Mucosa of stomach (tissue), 1 donor: ENCODE results near the gene MED31.
"Not testable (repeated sequence)": the region's sequence is repeated elsewhere in the genome, so short reads cannot be mapped to it uniquely, and the experiment has no call there.

Experiments used
- H3K27me3 ChIP-seq: one replicate; pipeline ENCODE4 v1.7.0; 2013; ENCODE audit warnings: mild to moderate bottlenecking, low read length; ENCODE audit not compliant: control insufficient read depth, insufficient read depth
- H3K36me3 ChIP-seq: one replicate; pipeline ENCODE4 v1.7.0; 2013; ENCODE audit warnings: low read length; ENCODE audit not compliant: control insufficient read depth, insufficient read depth
- H3K4me1 ChIP-seq: one replicate; pipeline ENCODE4 v1.7.0; 2013; ENCODE audit warnings: mild to moderate bottlenecking, low read length; ENCODE audit not compliant: control insufficient read depth, insufficient read depth
- H3K4me3 ChIP-seq: one replicate; pipeline ENCODE4 v1.7.0; 2013; ENCODE audit warnings: low read length
- H3K9ac ChIP-seq: one replicate; pipeline ENCODE4 v1.7.0; 2013; ENCODE audit warnings: mild to moderate bottlenecking, low read length, moderate library complexity
- H3K9me3 ChIP-seq: one replicate; pipeline ENCODE4 v1.7.0; 2013; ENCODE audit warnings: mild to moderate bottlenecking, low read length, moderate library complexity; ENCODE audit not compliant: control insufficient read depth
- donor health status: Pancreatic carcinoma.

Gene MED31

DNA sequence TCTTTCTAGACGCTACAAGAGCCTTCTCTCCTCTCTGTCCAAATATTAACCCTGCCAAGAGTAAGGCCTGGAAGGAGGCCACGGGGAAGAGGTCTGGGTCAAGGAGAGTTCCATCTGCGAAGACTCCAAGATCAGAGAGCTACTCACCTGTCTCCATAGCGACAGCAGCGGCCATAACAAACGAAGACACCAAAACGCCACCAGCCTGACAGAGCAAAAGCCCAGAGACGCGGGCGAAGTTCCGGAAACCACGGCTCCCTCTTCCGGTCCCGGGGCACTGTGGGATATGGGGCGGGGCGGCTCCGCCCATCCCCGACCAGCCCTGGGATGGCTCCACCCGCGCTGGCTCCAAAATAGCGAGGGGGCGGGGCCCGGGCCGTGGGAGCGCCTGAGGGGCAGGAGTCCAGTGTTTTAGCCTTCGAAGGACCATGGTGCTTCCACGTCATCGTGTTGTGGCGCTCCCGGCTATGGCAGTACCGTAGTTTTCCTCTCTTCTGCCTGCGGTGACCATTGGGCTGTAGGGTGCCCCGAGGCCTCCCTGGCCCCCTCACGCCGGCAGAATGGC, at the start of gene MED31, which contains the start of gene C17orf100:
Gene MED31, minus strand, starts transcription at position 252 of the 565 bp plus-strand sequence. Its CDS starts 77 bp downstream, at position 175.
Gene C17orf100, plus strand, starts transcription at position 409 of the 565 bp plus-strand sequence. Its CDS starts 152 bp downstream, at position 561.
- peaks cover 18% of the 10 kb centered on the region for H3K27me3 ChIP-seq
- H3K36me3 ChIP-seq, result no peaks in the 10 kb centered on the region
- peaks cover 40% of the 10 kb centered on the region for H3K4me1 ChIP-seq
- H3K9ac ChIP-seq, result peak within 1 kb of the TSS; percentile 87
- H3K4me3 ChIP-seq, result peak within 1 kb of the TSS; percentile 96
- no peaks in the 10 kb centered on the region for H3K9me3 ChIP-seq

DNA sequence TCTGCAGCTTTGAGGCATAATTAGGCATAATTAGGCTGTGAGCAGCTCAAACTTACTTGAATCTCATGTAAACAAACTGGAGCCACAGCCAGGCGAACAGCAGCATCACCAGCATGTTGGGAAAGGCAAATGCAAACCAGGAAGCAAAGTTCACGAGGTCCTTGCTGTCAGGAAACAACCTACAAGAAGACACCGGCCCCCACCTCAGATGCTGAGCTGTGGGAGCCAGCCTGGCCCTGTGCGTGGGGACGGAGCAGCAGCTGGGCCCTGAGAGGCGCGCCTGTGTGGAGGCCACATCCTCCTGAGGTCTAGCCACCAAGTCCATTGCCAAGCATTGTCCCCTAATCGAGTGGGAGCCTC, 49.5 kb upstream of the MED31 start:
- Histone ChIP-seq H3K4me1 (peaks cover 19% of the 10 kb centered on the region), H3K9me3 (no peaks in the 10 kb centered on the region), H3K4me3 (no peak overlapping the region), H3K27me3 (peaks cover 11% of the 10 kb centered on the region), H3K36me3 (no peaks in the 10 kb centered on the region), H3K9ac (no peak overlapping the region)

DNA sequence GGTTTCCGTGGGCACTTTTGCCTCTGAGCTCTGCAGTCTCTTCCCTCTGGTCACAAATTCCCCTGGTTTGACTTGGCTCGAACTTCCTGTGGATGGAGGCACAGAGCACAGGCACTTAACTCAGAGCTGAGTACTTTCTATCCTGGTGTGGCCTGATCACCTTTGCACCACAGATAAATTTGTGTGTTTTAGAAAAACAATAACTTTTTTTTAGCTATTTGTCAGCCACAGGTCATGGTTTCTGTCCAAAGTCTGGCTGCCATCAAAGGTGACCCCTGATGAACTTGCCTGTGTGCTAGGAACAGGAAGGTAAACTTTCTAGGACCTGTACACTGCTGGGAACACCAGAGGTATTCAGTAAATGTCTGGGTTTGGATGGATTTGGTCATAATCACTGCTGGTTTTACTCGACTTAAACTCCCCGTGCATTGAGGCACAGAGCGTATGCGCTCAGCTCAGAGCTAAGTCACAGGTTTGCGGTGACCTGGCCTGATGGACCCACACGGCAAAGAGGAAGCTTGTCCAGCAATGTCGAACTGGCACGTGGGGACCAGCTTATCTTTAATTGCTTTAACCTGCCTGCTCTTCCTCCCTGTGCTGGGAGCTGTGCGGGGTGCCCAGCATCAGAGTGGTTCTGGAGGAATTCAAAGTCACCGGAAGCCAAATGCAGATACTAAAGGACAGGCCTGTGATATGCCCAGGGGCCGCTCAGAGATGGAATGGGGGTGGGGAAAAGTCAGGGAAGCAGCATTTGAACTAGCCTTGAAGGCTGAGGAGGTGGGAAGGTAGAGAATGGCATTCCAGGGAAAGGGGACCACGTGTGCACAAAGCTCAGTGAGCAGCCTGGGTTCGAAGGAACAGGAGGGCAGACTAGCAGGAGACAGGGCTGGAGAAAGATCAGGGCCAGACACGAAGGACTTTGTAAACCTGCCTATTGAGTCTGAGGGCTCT, 48.9 kb upstream of the MED31 start:
- H3K4me1 ChIP-seq, result peaks cover 19% of the 10 kb centered on the region
- H3K4me3 ChIP-seq, result no peak overlapping the region
- no peak overlapping the region for H3K9ac ChIP-seq
- no peaks in the 10 kb centered on the region for H3K36me3 ChIP-seq
- no peaks in the 10 kb centered on the region for H3K9me3 ChIP-seq
- peaks cover 11% of the 10 kb centered on the region for H3K27me3 ChIP-seq

DNA sequence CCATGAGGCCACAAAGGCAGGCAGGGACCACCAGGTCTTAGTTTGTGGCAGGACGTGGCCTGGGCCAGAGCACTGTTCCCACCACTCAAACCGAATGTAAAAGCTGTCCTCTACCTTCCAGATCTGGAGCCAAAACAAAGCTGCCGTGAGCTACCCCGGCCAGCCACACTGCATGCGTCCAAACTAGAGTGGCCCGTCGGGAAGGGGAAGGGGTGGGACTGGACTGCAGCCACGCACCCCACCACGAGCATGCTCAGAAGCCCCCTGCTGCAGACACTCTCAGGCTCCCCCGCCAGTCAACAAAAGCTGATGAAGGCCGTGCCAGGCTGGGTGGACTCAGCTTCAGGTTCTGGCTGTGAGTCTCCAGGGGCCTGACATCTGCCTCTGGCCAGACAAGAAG, 46.6 kb upstream of the MED31 start:
- H3K9me3 ChIP-seq, result no peaks in the 10 kb centered on the region
- H3K27me3 ChIP-seq, result peaks cover 10% of the 10 kb centered on the region
- peaks cover 19% of the 10 kb centered on the region for H3K4me1 ChIP-seq
- no peak overlapping the region for H3K9ac ChIP-seq
- no peaks in the 10 kb centered on the region for H3K36me3 ChIP-seq
- H3K4me3 ChIP-seq, result no peak overlapping the region

DNA sequence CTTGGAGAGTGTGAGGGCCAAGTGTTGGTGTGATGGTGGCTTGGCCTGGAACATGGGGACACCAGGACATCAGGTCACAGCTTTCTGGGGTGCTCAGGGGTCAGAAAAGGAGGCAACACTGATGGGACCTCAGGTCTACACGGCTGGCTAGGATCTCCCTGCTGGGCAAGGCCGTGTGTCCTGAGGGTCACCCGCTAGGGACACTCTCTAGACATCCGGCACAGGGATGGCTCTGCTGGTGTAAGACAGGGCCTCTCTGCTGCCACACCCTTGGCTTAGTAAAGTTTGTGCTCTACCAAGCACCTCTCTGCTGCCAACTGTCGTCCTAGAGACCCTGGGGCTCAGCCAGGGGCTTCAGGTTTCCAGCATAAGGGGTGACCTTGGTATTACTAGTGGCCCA, 45.5 kb upstream of the MED31 start:
- peaks cover 11% of the 10 kb centered on the region for H3K27me3 ChIP-seq
- H3K4me3 ChIP-seq, result no peak overlapping the region
- H3K9ac ChIP-seq, result no peak overlapping the region
- peaks cover 19% of the 10 kb centered on the region for H3K4me1 ChIP-seq
- H3K36me3 ChIP-seq, result no peaks in the 10 kb centered on the region
- no peaks in the 10 kb centered on the region for H3K9me3 ChIP-seq

DNA sequence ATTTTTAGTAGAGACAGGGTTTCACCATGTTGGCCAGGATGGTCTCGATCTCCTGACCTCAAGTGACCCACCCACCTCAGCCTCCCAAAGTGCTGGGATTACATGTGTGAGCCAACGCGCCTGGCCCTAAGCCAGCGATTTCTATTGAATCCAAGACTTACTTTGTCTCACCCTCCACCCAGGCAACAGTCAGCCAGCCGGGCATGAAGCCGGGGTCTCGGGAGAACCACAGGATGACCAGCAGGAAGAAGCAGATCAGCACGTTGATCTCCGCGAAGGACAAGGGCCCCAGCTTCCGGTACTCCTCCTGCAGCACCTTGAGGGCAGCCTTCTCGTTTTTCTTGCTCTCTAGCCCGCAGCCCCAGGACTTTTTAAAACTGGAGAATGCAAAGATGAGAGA, 44.2 kb upstream of the MED31 start:
- Histone ChIP-seq H3K9ac (no peak overlapping the region), H3K9me3 (no peaks in the 10 kb centered on the region), H3K4me1 (peaks cover 13% of the 10 kb centered on the region), H3K36me3 (no peaks in the 10 kb centered on the region), H3K27me3 (peaks cover 11% of the 10 kb centered on the region), H3K4me3 (no peak overlapping the region)

DNA sequence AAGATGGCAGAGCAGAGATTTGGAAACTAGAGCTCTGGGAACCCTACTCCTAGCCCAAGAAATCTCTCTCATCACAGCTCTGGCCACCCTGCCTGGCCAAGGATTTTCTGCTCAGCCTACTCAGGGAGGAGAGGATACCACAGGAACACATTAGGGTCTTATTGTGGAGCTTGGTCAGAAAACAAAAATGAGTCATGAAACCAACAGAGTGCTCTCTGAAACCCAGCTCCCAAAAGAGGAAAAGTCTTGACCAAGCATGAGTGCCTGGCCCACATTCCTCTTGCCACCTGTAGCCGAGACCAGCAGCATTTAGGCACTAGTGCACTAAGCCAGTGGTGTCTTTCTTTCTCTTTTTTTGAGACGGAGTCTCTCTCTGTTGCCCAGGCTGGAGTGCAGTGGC, 43.6 kb upstream of the MED31 start:
- H3K27me3 ChIP-seq, result peaks cover 11% of the 10 kb centered on the region
- H3K9me3 ChIP-seq, result no peaks in the 10 kb centered on the region

DNA sequence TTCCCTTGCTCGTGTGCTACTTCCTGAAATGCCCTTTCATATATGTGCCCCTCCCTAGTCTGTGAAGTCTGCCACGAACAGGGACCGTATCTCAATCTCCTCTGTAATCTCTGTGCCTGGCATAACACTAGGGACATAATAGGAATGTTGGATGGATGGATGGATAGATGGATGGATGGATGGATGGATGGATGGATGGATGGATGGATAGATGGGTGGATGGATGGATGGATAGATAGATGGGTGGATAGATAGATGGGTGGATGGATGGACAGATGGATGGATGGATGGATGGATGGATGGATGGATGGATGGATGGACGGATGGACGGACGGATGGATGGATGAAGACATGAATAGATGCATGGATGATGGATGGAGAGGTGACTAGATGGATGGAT, 40.6 kb upstream of the MED31 start:
- peaks cover 11% of the 10 kb centered on the region for H3K27me3 ChIP-seq
- H3K4me3 ChIP-seq, H3K4me1 ChIP-seq: not testable (repeated sequence)

More for the DNA sequence above, 43.6 kb upstream of the MED31 start:
- Histone ChIP-seq H3K4me3 (no peak overlapping the region), H3K9ac (no peak overlapping the region), H3K36me3 (no peaks in the 10 kb centered on the region), H3K4me1 (peaks cover 8% of the 10 kb centered on the region)

DNA sequence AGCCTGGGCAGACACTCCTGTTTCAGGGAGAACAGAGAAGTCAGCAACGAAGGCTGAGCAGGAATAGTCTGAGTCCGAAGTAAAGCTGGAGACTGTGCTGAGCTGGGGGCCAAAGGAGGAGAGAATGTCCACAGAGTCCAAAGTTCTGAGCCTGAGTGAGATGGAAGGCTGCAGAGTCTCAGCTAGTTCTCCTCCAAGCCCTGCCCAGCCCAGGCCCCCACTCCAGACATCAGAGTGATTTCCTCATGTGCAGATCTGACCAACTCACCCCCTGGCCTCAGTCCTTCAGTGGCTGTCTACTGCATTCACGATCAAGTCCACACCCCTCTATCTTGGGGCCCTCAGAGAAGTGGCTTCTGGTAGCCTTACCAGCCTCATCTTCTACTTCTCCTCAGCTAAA, 40.1 kb upstream of the MED31 start:
- H3K9ac ChIP-seq, result no peak overlapping the region
- no peaks in the 10 kb centered on the region for H3K36me3 ChIP-seq
- H3K27me3 ChIP-seq, result peaks cover 10% of the 10 kb centered on the region

More for the DNA sequence above, 40.6 kb upstream of the MED31 start:
- H3K9ac ChIP-seq, H3K9me3 ChIP-seq, H3K36me3 ChIP-seq: not testable (repeated sequence)

DNA sequence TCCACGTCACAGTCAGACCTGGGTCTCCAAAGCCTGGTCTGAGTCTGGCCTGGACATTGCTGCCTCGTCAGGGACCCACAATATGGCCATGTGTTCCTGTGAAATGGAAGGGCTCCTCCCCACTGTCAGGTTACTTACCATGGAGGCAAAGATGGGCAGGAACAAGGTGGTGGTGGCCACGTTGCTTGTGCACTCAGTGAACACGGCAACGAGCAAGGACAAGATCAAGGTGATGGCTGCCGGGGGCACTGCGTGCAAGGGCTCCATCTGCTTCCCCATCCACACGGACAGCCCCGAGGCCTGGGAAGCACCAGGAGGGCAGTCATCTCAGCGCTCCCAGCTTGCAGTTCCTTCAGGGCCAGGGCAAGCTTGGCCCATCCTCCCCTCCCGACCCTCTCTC, 39.2 kb upstream of the MED31 start:
- Histone ChIP-seq H3K4me3 (no peak overlapping the region), H3K9me3 (no peaks in the 10 kb centered on the region), H3K36me3 (no peaks in the 10 kb centered on the region), H3K27me3 (peaks cover 5% of the 10 kb centered on the region), H3K4me1 (no peaks in the 10 kb centered on the region), H3K9ac (no peak overlapping the region)

More for the DNA sequence above, 40.1 kb upstream of the MED31 start:
- H3K4me1 ChIP-seq, result no peaks in the 10 kb centered on the region
- no peak overlapping the region for H3K4me3 ChIP-seq
- H3K9me3 ChIP-seq, result no peaks in the 10 kb centered on the region

DNA sequence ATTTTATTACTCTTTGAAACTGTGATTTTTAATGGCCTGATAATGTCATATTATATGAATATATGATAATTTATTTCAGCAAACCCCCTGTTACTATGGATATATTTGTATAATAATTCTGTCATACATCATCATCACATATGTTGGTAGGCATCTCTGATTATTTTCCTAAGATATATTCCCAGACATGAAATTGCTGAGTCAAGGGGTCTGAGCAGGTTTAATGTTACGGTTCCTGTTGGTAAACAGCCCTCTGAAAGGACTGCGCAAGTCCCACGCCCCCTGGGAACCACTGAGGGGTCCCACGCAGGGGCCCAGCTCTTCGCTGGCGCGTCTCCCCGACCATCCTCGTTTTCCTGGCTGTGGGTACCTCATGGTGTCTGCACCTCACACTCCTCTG, 37.5 kb upstream of the MED31 start:
- Histone ChIP-seq H3K9me3 (no peaks in the 10 kb centered on the region), H3K36me3 (no peaks in the 10 kb centered on the region), H3K4me1 (peaks cover 1% of the 10 kb centered on the region), H3K27me3 (peaks cover 5% of the 10 kb centered on the region), H3K9ac (no peak overlapping the region), H3K4me3 (no peak overlapping the region)

DNA sequence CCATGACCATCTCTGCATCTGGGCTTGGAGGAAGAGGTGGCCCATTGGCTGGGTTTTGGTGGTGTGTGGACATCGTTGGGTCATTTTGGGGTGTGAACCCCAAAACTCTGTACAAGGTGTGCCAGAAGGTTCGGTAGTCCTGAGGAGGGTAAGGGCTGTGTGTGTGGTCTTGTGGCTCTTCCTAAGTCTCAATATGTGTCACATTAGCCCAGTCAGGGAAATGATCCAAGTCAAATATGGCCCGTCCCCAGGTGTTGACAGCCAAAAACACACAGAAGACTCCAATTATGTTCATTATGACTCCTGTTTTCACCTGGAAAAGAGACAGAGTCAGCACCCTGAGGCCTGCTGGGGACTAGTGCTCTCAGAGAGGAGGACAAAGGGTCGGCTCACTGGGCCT, 34.6 kb upstream of the MED31 start:
- no peak overlapping the region for H3K9ac ChIP-seq
- no peaks in the 10 kb centered on the region for H3K27me3 ChIP-seq
- no peaks in the 10 kb centered on the region for H3K9me3 ChIP-seq
- no peaks in the 10 kb centered on the region for H3K36me3 ChIP-seq
- H3K4me1 ChIP-seq, result peaks cover 12% of the 10 kb centered on the region
- no peak overlapping the region for H3K4me3 ChIP-seq
